CD14-positive monocyte (primary cell): ENCODE results near the gene STMN1. TPM values are rescaled to one million over a fixed set of nuclear protein-coding genes. Genes with fewer than 3 reads are reported as not detected.

Source experiments
- DNase-seq, 3 donors: peaks; one replicate each; pipeline ENCODE4 v3.0.0-alpha.2; 2011 to 2022
- H2AFZ ChIP-seq: 2 replicates; pipeline ENCODE4 v1.6.0; 2012; ENCODE audit warnings: mild to moderate bottlenecking, low read depth, low read length, inconsistent platforms; ENCODE audit not compliant: insufficient read depth, poor library complexity, severe bottlenecking
- H3K27ac ChIP-seq, 2 donors: 1 replicate in 1 of 2; 2 replicates in 1 of 2; pipeline ENCODE4 v1.5.1; 2012 to 2013; ENCODE audit warnings: low read length in 2 of 2, control low read depth in 1 of 2, inconsistent platforms in 1 of 2, low read depth in 1 of 2, mild to moderate bottlenecking in 1 of 2
- H3K27me3 ChIP-seq, 2 donors: one replicate each; pipeline versions ENCODE4 v1.6.0 to v1.6.1; 2011 to 2013; ENCODE audit warnings: low read length in 2 of 2; ENCODE audit not compliant: control insufficient read depth in 2 of 2, insufficient read depth in 2 of 2
- H3K36me3 ChIP-seq, 2 donors: replicated peaks in 1 of 2; 1 replicate in 1 of 2; 2 replicates in 1 of 2; pipeline versions ENCODE4 v1.5.1 to v1.6.1; 2012 to 2013; ENCODE audit warnings: low read length in 2 of 2, control low read depth in 1 of 2, inconsistent platforms in 1 of 2, mild to moderate bottlenecking in 1 of 2; ENCODE audit not compliant: insufficient read depth in 2 of 2, control insufficient read depth in 1 of 2
- H3K4me1 ChIP-seq, 2 donors: 1 replicate in 1 of 2; 2 replicates in 1 of 2; pipeline versions ENCODE4 v1.5.1 to v1.6.1; 2012 to 2013; ENCODE audit warnings: low read length in 2 of 2, control low read depth in 1 of 2, inconsistent platforms in 1 of 2, mild to moderate bottlenecking in 1 of 2, moderate library complexity in 1 of 2; ENCODE audit not compliant: insufficient read depth in 2 of 2, control insufficient read depth in 1 of 2
- H3K4me2 ChIP-seq: replicated peaks from 2 replicates; pipeline ENCODE3; 2012; ENCODE audit warnings: low read length, moderate library complexity, mild to moderate bottlenecking; ENCODE audit not compliant: poor library complexity, severe bottlenecking; ENCODE audit errors: extremely low read depth
- H3K4me3 ChIP-seq, 3 experiments: fragments of 200-600 bp in 1 of 3; sonication (generic) in 1 of 3; replicated peaks in 1 of 3; 1 replicate in 2 of 3; 2 replicates in 1 of 3; pipeline ENCODE4 v1.5.1; 2011 to 2013; ENCODE audit warnings: low read length in 3 of 3, mild to moderate bottlenecking in 3 of 3, control low read depth in 2 of 3, low read depth in 2 of 3, inconsistent platforms in 1 of 3, moderate library complexity in 1 of 3
- H3K79me2 ChIP-seq: 2 replicates; pipeline ENCODE4 v1.6.0; 2012; ENCODE audit warnings: mild to moderate bottlenecking, control low read depth, inconsistent platforms, low read length, moderate library complexity; ENCODE audit not compliant: insufficient read depth
- H3K9ac ChIP-seq: 2 replicates; pipeline ENCODE4 v1.6.0; 2017; ENCODE audit warnings: low read length, mild to moderate bottlenecking; ENCODE audit not compliant: insufficient read depth, poor library complexity, severe bottlenecking
- H3K9me3 ChIP-seq, 2 donors: replicated peaks in 1 of 2; 1 replicate in 1 of 2; 2 replicates in 1 of 2; pipeline versions ENCODE4 v1.5.1 to v1.6.1; 2012 to 2013; ENCODE audit warnings: low read length in 2 of 2, control low read depth in 1 of 2; ENCODE audit not compliant: control insufficient read depth in 1 of 2, insufficient read depth in 1 of 2
- H4K20me1 ChIP-seq: 2 replicates; pipeline ENCODE4 v1.6.0; 2012; ENCODE audit warnings: mild to moderate bottlenecking, low read length, control low read depth, moderate library complexity; ENCODE audit not compliant: insufficient read depth
- H3K27ac Mint-ChIP-seq, 7 donors: one replicate each; pipeline ENCODE4 v1.8.0; 2020; ENCODE audit warnings: mild to moderate bottlenecking in 7 of 7, mixed read lengths in 7 of 7, moderate library complexity in 6 of 7, inconsistent platforms in 2 of 7
- H3K27me3 Mint-ChIP-seq, 3 donors: one replicate each; pipeline ENCODE4 v1.8.0; 2021 to 2022; ENCODE audit warnings: low read depth in 3 of 3, mild to moderate bottlenecking in 3 of 3, mixed read lengths in 3 of 3, moderate library complexity in 3 of 3, inconsistent platforms in 1 of 3
- H3K36me3 Mint-ChIP-seq, 2 donors: one replicate each; pipeline ENCODE4 v1.8.0; 2020; ENCODE audit warnings: mixed read lengths in 2 of 2, inconsistent platforms in 1 of 2, mild to moderate bottlenecking in 1 of 2
- H3K4me1 Mint-ChIP-seq: one replicate; pipeline ENCODE4 v1.8.0; 2020; ENCODE audit warnings: mild to moderate bottlenecking, mixed read lengths
- H3K4me3 Mint-ChIP-seq, 2 donors: one replicate each; pipeline ENCODE4 v1.8.0; 2020; ENCODE audit warnings: mild to moderate bottlenecking in 2 of 2, mixed read lengths in 2 of 2, moderate library complexity in 1 of 2
- H3K9me3 Mint-ChIP-seq, 7 donors: one replicate each; pipeline ENCODE4 v1.8.0; 2020 to 2022; ENCODE audit warnings: mixed read lengths in 7 of 7, mild to moderate bottlenecking in 6 of 7, moderate library complexity in 6 of 7, inconsistent platforms in 2 of 7
- CTCF ChIP-seq: fragments of 200-600 bp; IDR thresholded peaks from one replicate; pipeline ENCODE4 v1.8.0; 2022; ENCODE audit warnings: antibody characterized with exemption, mild to moderate bottlenecking
- WGBS: methylation state at CpG from one replicate; pipeline ENCODE4 v1.1.5; 2013; ENCODE audit warnings: missing lambda C conversion rate; ENCODE audit not compliant: insufficient coverage; 5-methylcytosine and 5-hydroxymethylcytosine counted together
- intact Hi-C, 2 donors: fragments of 100-400 bp; cut with micrococcal nuclease; formaldehyde crosslinking; loops; one replicate each; pipeline versions ENCODE4 v1.15.0 to v1.15.1; 2023
- polyA plus RNA-seq, 3 donors: library from polyadenylated mRNA; depleted of rRNA in 1 of 3; unstranded in 2 of 3; stranded (reverse) in 1 of 3; fragments of 300-500 nt in 2 of 3; fragments of >200 nt in 1 of 3; fragmentation: Illumina TruSeq in 2 of 3; gene quantifications; 1 replicate in 2 of 3; 2 replicates in 1 of 3; pipeline ENCODE4 v1.2.3, GENCODE V29; 2012 to 2021

STMN1 gene
- polyA plus RNA-seq, 3 donors, result 1.5 to 8.1 (median 3.5) TPM

- WGBS, result 97% methylated on average over 7 of the region's 10 CpGs
- Histone ChIP-seq H3K4me2 (no peak overlapping the region), H3K4me3 (no peak overlapping the region), H3K9me3 (peaks cover 0 to 5% of the 10 kb centered on the region in 2 donors), H3K36me3 (peaks cover 6 to 23% of the 10 kb centered on the region in 2 donors), H3K27ac (no peak overlapping the region), H2AFZ (no peak overlapping the region), H3K27me3 (no peaks in the 10 kb centered on the region), H3K4me1 (no peaks in the 10 kb centered on the region), H3K9ac (no peak overlapping the region), H4K20me1 (no peaks in the 10 kb centered on the region), H3K79me2 (no peaks in the 10 kb centered on the region)
- H3K4me1 Mint-ChIP-seq, result no peaks in the 10 kb centered on the region
- no peak for TF ChIP-seq CTCF
- peak overlapping the region in 1 of 7 donors; percentile 1 for H3K27ac Mint-ChIP-seq
- H3K27me3 Mint-ChIP-seq, result peaks cover 0 to 3% (median 2%) of the 10 kb centered on the region in 3 donors
- H3K4me3 Mint-ChIP-seq, result no peak overlapping the region
- intact Hi-C loops, result no loop called here
- DNase-seq, result no peak
- peaks cover 14 to 19% of the 10 kb centered on the region in 2 donors for H3K36me3 Mint-ChIP-seq
- H3K9me3 Mint-ChIP-seq, result peaks cover 3 to 9% (median 6%) of the 10 kb centered on the region in 7 donors
Observed at GRCh38 chr1:25954282-25954938, 48.2 kb upstream of the STMN1 start.

- H4K20me1 ChIP-seq, result no peaks in the 10 kb centered on the region
Observed at GRCh38 chr1:25952841-25953401, 46.7 kb upstream of the STMN1 start.

More at GRCh38 chr1:25952841-25953401, 46.7 kb upstream of the STMN1 start:
- peaks cover 0 to 3% (median 3%) of the 10 kb centered on the region in 3 donors for H3K27me3 Mint-ChIP-seq
- H3K4me1 Mint-ChIP-seq, result no peaks in the 10 kb centered on the region
- H3K9me3 ChIP-seq, result no peaks in the 10 kb centered on the region
- WGBS, result 90% methylated on average over 2 of the region's 4 CpGs
- no peak for TF ChIP-seq CTCF
- peaks cover 0 to 3% (median 2%) of the 10 kb centered on the region in 7 donors for H3K9me3 Mint-ChIP-seq
- H3K79me2 ChIP-seq, result no peaks in the 10 kb centered on the region
- DNase-seq, result no peak
- no peaks in the 10 kb centered on the region for H3K27me3 ChIP-seq
- H3K27ac Mint-ChIP-seq, result no peak overlapping the region
- H3K4me3 Mint-ChIP-seq, result no peak overlapping the region
- H3K4me1 ChIP-seq, result no peaks in the 10 kb centered on the region
- H2AFZ ChIP-seq, result no peak overlapping the region
- no peak overlapping the region for H3K4me2 ChIP-seq
- H3K36me3 Mint-ChIP-seq, result peaks cover under 1 to 5% of the 10 kb centered on the region in 2 donors
- no peak overlapping the region for H3K4me3 ChIP-seq
- H3K36me3 ChIP-seq, result peaks cover 0 to 8% of the 10 kb centered on the region in 2 donors
- intact Hi-C loops, result no loop called here
- no peak overlapping the region for H3K27ac ChIP-seq
- H3K9ac ChIP-seq, result no peak overlapping the region
